Measurements from ENCODE around the gene DENND6B.
"Not testable (repeated sequence)": the region's sequence is repeated elsewhere in the genome, so short reads cannot be mapped to it uniquely, and the experiment has no call there.

DENND6B gene

DNA sequence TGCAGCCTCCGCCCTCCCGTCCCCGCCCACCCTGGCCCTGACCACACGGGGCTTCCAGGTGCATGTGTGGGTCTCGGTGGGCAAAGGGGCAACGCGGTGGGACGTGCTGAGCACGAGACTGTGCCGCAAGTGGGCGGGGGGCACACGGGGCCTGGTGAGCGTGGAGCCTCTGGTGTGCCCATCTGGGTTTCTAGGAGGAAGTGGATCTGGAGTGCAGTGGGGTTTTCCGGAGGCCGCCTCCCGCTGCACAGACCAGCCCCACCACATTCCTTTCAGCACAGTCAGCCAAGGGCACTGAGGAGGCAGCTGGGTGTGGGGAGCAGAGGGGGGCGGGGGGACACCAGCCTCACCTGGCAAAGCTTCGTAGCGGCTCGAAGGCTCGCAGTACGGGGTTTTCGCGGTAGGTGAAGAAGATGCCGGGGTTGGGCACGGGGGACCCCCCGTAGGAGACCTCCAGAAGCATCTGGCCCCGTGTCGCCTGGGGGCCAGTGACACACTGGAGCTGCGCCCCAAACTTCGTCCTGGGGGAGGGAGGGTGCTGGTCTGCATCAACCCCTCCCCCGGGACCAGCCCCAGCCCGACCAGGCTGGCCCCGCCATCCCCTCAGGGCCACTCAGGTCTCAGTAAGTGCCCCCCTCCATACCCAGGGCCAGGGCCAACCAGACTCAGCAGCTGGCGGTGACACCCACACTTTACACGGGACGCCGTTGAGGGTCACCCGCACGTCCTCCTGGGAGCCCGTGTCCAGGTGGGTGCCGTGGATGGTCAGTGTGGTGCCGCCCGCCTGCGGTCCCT, 44.3 kb downstream of the DENND6B start:
- FAIRE-seq = no peak

DNA sequence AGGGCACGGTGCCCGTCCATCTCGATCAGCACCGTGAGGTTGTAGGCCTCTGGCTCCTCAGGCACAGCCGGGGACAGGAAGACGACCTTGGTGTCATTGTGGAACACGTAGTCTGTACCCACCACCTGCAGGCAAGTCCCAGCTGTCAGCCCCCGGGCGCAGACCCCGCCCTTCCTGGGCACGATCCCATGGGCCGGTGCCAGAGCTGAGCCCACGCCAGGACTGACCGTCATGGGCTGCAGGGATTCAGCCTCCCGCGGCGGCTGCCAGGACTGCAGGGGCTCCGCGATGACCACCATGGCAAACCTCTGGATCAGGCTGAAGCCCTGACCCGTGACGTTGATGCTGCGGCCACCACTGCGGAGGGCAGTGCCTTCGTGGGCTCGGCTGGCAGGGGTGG, 44.9 kb downstream of the DENND6B start:
- FAIRE-seq = no peak

DNA sequence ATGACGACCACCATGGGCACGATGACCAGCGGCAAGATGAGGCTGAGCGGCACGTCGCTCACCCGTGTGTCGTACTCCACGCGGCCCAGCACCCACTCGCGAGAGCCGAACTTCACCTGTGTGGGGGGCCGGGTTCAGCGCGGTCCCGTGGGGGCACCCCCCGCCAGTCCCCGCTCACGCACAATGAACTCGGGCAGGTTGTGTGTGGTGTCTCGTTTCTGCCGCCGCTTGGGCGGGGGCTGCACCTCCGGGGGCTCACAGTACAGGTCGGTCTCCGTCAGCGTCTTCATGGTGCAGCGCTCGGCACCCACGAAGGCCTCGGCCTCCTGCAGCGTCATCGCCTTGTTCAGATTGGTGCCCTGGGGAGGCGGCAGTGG, 45.4 kb downstream of the DENND6B start:
- FAIRE-seq = no peak

DNA sequence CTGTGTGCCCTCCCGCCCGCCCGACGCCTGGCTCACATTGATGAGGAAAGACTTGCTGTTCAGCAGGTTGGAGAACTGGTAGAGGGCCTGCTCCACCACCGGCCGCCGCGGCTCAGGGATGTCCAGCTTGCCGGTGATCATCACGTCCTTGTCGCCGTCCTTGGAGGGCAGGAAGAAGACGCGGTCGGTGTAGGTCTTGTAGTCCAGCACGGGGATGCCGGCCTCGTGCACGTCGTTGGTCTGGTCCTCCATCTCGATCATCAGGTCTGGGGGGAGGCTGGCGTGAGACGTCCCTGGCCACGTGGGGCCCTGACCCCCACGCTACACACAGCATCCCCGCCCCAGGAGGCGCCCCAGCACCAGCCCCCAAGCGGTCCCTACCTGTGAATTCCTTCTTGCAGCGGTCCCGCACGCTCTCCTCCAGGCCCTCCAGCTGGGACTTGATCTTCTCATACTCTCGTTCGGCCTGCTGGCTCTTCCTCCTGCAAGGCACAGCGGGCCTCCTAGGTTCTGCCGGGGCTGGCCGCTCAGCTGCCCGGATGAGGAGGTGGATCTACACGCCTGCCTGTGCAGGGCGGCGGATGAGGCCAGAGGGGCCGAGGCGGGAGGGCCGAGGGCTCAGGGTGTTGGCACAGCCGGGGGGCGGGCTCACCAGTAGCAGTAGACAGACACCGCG, 46.0 kb downstream of the DENND6B start:
- no peak for FAIRE-seq

DNA sequence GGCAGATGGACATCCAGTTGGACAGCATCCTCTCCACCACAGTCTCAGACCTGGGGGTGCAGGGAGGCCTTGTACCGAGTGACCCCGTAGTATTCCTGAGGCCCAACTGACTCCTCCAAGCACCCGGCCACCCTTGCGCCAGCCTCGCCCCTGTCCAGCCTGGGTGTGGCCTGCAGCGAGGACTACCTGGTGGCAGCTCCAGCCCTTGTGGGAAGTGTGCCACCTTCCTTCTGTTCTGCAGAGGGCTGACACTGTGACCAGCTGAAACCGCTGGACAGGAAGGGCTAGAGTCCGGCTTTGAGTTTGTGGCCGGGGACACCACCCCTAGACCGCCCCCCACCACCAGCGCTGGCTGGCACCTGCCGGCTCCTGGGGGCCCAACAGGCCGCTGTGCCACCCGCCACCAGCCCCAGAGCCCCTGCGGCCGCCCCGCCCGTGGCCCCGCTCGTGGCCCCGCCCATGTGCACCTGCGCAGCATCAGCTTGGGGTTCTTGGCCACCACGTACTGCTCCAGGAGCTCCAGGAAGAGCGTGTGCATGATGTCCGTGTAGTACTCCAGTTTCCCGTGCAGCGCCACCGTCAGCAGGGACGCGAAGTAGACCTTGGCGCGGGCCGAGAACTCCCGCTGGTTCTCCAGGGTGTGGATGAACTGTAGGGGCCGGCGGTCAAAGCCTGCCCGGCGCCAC, 46.6 kb downstream of the DENND6B start:
- FAIRE-seq = no peak

DNA sequence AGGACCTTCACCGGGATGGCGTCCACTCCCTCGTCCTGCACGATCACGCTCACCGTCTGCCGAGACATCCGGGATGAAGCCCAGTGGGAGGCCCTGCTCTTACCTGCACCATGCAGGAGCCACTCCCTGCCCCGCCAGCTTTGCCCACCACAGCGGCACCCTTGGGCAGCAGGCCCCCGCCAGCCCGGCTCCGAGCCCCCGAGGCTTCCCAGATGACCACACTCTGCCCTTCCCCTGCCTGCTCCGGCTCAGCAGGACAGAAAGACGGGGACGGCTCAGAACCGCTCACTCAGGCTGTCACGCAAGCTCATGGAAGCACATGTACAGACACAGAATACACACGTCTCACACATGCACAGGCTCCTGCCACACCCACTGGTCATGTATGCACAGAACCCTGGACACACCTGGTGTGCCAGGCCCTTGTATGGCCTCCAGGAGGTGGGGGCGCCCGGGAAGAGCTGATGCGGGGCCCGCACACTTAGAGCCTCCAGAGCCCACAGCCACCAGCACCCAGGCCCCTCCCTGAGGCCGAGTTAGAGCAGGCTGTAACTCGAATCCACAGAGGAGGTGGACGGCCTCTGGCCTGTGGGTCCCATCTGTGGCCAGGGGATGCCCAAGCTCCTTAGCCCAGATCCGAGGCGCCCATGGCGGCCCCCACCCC, 47.7 kb downstream of the DENND6B start:
- FAIRE-seq = no peak

DNA sequence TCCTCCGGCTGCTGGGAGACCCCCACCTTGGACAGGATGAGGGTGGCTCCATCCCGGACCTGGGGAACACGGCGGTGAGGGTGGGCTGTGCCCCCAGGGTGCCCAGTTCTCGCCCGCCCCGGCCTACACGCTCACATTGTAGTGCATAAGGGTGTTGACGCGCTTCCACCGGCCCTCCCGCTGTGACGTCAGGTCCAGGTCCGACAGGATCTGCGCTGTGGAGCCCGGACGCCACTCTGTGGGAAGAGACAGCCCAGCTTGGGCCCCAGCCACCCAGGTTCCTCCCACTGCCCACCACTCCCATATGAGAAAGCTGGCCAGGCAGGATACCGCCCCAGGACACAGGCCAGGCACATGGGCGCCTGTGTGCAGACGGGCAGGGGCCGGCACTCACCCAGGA, 48.4 kb downstream of the DENND6B start:
- no peak for FAIRE-seq

DNA sequence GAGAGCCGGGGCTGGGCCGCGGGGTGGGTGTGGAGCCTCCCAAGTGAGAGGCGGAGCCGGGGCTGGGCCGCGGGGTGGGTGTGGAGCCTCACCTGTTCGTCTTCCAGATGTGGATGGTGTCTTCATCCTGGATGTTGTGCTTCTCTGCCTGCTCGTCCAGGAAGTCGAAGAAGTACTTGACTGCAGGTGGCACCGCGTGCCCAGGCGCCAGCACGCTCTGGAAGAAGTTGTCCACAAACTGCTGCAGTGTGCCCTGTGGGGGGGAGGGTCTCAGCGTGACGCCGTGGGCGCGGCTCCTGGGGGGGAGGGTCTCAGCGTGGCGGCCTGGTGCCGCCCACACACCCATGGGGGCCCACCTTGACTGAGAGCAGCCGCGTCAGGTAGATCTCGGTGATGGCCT, 49.1 kb downstream of the DENND6B start:
- no peak for FAIRE-seq

DNA sequence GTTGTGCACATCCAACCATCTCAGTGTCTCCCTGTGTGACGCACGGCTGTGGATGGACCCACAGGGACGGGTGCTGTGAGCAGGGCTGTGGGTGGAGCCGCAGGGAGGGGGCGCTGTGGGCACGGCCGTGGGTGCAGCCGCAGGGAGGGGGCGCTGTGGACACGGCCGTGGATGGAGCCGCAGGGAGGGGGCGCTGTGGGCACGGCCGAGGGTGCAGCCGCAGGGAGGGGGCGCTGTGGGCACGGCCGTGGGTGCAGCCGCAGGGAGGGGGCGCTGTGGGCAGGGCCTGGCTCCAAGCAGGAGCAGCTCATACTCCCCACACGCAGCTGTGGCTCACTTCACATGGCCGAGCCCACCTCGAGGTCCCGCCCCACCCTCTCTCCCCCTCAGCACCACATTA, 50.7 kb downstream of the DENND6B start:
- FAIRE-seq = no peak

DNA sequence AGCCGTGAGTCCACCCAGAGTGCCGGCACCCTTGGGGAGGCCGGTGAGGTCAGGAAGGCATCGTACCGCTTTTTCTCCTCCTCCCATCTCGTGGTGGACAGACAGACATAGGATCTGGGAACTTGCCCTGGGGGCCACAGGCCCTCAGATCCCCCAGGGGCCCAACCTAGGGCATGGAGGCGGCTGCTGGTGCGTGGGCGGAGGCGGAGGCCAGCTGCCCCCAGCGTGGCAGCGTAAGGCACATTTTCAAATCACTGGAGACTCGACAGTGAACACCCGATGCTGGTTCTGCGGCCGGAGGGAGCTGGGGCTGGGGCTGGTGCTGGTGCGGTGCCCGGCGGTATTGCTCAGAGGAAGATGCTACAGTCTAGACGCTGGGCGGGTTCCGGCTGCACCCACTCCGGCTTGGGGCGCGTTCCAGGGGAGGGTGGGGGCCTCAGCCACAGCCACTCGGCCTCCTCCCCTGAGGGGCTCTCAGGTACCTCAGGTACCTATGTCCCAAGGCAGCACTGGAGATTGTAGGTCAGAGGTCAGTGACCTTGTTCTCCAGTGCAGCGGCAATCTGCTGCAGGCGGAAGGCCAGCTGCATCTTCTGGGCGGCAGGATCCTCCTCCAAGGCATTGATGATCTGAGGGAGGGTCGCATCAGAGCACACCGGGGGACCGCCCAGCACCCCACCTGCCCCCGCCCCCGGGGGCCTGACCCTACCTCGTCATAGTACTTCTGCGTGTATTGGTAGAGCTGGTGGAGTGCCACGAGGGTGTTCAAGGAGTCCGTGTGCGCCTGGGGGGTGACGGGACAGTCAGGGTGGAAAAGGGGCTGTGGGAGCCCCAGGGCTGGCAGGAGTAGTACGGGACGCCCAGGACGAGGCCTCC, 51.4 kb downstream of the DENND6B start:
- no peak for FAIRE-seq

DNA sequence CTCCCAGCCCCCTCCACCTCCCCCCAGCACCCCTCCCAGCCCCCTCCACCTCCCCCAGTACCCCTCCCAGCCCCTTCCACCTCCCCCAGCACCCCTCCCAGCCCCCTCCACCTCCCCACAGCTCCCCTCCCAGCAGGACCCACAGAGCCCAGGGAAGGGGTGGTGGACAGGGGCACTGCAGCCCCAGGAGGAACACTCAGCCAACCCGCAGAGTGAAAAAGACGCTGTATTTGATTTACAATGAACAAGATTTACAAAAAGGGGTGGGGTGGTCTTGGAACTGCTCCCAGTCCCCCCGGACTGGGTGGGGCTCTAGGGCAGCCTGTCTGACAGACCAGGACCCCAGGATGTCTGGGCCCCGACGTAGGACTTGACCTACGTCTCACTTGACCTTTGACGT, 52.0 kb downstream of the DENND6B start:
- FAIRE-seq = no peak

DNA sequence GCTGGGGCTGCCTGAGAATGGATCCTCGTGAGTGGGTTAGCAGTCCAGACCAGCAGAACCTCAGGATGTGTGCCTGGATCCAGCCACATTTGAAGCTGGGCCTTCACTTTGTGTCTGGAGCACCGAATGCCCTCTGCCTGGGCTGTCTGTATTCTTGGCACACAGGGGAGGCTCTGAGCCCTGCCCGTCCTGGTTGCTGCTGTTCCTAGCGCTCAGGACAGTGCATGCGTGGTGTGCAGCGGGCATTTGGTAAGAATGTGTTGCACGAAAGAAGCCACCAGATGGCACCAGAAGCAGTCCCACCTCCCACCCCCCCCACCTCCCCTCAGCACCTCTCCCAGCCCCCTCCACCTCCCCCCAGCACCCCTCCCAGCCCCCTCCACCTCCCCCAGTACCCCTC, 52.5 kb downstream of the DENND6B start:
- FAIRE-seq = no peak

DNA sequence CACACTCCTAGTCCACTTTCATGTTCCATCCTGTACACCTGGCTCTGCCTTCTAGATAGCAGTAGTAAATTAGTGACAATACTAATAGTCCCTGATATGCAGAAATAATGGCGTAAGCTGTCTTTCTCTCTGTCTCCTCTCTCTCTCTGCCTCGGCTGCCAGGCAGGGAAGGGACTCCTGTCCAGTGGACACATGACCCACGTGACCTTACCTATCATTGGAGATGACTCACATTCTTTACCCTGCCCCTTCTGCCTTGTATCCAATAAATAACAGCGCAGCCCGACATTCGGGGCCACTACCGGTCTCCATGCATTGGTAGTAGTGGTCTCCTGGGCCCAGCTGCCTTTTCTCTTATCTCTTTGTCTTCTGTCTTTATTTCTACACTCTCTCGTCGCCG, 53.0 kb downstream of the DENND6B start:
- not testable (repeated sequence) for FAIRE-seq

DNA sequence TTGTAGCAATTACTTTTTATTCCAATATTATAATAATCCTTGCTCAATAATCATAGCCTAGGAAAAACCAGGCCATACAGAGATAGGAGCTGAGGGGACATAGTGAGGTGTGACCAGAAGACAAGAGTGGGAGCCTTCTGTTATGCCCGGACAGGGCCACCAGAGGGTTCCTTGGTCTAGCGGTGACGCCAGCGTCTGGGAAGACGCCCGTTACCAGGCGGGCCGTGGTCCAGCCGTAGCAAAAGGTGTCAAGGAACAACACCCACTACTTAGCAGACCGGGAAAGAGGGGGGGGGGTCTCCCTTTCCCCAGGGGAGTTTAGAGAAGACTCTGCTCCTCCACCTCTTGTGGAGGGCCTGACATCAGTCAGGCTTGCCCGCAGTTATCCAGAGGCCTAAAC, 53.5 kb downstream of the DENND6B start:
- FAIRE-seq = not testable (repeated sequence)

DNA sequence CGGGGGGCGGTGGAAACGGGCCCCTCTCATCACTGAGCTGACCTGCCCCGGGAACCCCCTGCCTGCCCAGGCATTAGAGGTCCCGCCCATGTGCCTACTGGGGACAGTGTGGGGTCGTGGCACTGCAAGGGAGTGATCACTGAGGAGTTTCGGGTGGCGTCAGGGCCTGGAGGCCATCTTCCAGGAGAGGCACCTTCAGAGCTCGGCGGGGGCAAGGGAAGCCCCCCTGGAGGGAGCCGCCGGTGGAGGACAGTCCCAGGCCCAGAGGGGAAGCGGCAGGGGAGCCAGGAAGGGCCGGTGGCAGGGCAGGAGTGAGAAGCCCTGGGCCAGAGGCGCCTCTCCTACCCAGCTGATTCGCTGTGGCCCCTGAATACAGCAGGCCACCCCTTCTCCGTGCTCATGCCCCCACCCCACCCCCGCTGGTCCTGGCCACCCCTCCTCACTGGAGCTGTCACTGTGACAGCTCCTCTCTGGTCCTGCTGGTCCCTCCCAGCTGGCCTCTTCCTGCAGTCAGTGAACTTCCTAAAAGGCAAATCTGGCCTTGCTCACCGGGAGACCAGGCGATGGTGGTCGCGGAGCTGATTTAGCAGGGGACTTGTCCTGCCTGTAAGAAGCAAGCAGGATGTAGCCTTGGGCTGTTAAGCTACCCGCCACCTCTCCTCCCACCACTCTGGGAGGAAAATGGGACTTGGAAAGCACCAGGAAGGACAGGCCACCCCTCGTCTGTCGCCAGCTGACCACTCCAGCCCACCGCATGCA, 54.6 kb downstream of the DENND6B start:
- no peak for FAIRE-seq

DNA sequence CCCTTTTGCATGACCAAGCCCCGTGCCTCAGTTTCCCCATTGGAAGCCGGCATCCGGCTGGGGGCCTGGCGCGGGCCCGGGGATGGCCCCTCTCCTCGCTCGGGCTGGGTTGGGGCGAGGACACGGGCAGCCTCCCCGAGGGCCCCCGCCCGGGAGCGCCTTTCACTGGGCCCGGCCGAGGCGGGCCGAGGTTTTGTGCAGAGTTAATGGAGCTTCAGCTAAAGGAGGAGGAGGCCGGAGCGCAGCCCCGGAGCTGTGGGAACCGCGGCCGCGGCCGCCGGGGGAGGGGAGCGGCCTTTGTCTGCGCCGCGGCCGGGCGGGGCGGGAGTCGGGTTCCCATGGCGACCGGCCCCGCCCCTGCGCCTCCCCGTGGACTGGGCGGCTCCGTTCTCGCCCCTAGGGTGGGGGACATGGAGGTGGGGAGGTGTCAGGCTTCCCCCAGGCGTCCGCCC, 55.3 kb downstream of the DENND6B start:
- no peak for FAIRE-seq

DNA sequence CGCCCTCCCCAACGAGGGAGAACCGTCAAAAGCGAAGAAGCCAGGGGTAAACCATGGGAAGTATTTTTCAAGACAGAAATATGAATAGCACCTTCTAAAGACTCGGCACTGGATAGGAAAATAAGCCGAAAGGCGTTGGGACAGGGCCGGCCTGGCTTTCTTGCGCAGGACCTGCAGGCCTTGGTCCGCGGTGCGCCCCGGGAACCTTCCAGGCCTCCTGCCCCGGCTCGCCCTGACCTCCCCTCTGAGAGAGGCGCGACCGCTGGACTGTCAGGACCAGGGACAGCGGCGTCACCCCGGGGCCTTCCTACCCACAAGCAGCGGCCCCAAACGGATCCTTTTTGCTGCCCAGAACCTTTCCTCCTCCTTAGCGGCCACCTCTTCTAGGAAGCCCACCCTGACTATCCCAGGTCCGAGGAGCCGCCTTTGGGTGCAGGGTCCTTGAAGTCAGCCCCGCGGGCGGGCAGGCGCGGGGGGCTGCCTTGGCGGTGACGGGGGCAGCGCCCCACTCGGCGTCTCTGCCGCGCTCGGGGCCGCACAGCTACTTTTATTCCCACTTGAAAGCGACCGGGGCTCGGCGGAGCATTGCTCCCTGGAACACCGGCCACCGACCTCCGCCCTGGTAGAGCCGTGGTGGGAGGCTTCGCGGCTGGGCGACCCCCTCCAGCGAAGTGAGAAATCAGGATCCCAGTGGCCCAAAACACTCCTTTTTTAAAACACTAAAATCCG, 56.0 kb downstream of the DENND6B start:
- FAIRE-seq = no peak

DNA sequence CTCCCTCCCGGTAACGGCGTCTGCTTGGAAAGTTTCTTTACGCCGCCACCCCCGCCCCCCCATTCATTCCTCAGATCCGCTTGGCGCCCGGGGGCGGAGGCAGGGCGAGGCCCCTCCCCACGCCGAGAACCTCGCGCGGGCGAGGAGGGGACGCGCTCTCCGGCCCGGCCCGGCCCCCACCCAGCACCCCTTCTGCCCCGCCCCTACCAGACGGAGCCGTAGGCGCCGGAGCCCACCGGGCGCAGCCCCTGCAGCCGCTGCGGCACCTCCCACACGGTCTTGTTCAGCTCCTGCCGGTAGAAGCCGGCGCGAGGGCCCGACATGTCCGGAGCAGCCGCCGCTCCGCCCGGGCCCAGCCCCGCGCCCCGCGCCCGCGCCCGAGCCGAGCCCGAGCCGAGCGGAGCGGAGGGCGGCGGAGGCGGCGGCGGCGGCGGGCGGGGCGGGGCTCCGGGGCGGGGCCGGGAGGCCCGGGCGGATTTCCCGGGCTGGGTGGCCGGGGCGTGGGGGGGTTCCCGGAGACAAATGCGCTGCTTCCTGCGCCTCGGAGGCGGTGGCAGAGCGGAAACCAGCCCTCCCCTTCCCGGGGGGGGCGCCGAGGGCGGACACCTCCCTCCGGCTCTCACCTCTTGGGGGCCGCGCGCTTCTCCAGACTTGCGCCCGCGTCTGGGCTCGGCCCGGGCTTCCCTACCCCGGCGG, 56.7 kb downstream of the DENND6B start, which contains the start of gene MAPK11:
Gene MAPK11 (minus strand): TSS at position 411 of the 696 bp plus-strand sequence. CDS start 88 bp downstream, at position 323.
- FAIRE-seq = no peak

DNA sequence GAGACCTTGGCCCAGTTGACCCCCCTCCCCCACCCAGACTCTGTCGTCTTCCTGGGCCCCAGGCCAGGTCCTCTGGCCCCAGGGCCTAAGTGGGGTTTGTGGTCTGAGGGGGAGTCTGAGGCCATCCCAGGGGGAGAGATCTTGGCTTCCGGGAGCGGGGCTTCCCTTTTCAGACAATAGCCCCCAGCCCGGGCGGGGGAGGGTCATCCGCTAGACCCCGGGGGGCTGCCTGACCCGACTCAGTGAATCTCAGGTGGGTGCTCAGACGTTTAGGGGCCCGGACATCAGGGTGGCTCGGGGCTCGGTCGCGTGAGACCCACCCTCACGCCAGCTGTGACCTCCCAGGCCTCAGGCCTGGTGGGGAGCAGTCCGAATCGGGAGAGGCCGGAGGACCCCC, 57.2 kb downstream of the DENND6B start:
- no peak for FAIRE-seq

DNA sequence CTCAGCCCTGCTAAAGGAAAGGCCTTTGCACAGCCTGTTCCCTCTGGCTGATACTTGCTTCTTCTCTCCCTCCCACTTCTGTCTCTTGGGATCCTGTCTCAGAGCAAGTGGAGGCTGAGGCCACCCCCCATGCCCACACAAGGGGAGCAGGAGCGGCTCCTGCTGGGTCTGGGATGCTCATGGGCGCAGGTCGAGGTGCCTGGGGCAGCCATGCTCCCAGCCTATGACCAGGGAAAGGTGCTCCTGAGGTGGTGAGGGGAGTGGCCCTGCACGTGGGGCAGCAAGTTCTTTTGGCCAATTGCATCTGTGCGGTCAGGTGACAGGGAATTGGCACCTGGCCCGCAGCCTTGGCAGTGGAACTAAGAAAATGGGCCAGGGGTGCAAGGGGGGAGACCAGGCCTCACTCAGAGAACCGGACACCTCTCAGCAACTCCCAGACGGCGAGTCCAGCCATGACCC, 58.1 kb downstream of the DENND6B start:
- FAIRE-seq = no peak
